ENCODE results near the gene CNIH3.

DNA sequence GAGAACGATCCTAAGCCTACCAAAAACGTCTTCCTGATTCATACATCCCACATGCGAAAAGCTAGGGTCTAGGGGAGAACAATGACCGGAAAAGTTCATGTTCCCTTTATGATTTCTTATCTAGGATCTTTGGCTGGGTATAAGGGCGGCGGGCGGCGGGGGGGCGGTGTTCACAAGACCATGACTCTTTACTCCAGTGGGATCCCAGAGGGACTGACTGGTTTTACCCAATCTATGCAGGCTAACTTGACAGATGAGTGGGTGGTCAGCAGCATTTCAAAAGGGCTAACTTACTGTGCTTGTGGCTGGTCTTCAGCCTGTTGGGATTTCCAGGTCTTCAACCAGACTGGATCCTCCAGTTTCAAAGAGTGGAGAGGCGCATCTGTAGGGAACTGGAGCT, 40.3 kb downstream of the CNIH3 start:
- no peak for TF ChIP-seq EP300 (IDR thresholded peaks at IDR 0.05; ENCODE audit: borderline replicate concordance)
- TF ChIP-seq, protein P1, sequence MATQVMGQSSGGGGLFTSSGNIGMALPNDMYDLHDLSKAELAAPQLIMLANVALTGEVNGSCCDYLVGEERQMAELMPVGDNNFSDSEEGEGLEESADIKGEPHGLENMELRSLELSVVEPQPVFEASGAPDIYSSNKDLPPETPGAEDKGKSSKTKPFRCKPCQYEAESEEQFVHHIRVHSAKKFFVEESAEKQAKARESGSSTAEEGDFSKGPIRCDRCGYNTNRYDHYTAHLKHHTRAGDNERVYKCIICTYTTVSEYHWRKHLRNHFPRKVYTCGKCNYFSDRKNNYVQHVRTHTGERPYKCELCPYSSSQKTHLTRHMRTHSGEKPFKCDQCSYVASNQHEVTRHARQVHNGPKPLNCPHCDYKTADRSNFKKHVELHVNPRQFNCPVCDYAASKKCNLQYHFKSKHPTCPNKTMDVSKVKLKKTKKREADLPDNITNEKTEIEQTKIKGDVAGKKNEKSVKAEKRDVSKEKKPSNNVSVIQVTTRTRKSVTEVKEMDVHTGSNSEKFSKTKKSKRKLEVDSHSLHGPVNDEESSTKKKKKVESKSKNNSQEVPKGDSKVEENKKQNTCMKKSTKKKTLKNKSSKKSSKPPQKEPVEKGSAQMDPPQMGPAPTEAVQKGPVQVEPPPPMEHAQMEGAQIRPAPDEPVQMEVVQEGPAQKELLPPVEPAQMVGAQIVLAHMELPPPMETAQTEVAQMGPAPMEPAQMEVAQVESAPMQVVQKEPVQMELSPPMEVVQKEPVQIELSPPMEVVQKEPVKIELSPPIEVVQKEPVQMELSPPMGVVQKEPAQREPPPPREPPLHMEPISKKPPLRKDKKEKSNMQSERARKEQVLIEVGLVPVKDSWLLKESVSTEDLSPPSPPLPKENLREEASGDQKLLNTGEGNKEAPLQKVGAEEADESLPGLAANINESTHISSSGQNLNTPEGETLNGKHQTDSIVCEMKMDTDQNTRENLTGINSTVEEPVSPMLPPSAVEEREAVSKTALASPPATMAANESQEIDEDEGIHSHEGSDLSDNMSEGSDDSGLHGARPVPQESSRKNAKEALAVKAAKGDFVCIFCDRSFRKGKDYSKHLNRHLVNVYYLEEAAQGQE (IDR thresholded peaks at IDR 0.05; ENCODE audit: low read depth): no peak
- TF ChIP-seq TCF12 (IDR thresholded peaks at IDR 0.05; ENCODE audit: low read depth): no peak
- no peak for TF ChIP-seq TAF1 (IDR thresholded peaks at IDR 0.05; ENCODE audit: low read depth)
- TF ChIP-seq, protein P2, sequence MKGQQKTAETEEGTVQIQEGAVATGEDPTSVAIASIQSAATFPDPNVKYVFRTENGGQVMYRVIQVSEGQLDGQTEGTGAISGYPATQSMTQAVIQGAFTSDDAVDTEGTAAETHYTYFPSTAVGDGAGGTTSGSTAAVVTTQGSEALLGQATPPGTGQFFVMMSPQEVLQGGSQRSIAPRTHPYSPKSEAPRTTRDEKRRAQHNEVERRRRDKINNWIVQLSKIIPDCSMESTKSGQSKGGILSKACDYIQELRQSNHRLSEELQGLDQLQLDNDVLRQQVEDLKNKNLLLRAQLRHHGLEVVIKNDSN (IDR thresholded peaks at IDR 0.05): no peak
- no peak for TF ChIP-seq CEBPB (IDR thresholded peaks at IDR 0.05)
- no peak for TF ChIP-seq CREB1 (IDR thresholded peaks at IDR 0.05; ENCODE audit: low read depth)
- TF ChIP-seq FOXM1 (IDR thresholded peaks at IDR 0.05; ENCODE audit: borderline replicate concordance, low read depth): no peak
- no peak for TF ChIP-seq RAD21 (IDR thresholded peaks at IDR 0.05; ENCODE audit: low read depth)
